ENCODE data around the gene TBPL1. TPM values are rescaled to one million over a fixed set of nuclear protein-coding genes. Genes with fewer than 3 reads are reported as not detected.
A peak's percentile ranks its signal among the peaks of the same experiment; 100 is the strongest.

Gene TBPL1
- total RNA-seq = 10 to 100 TPM; 40.4 to 45.4 TPM
- 75.5 TPM for polyA plus RNA-seq (2013, experiment 1 of 2)
- polyA plus RNA-seq (2013, experiment 2 of 2) = 60.3 TPM
- long read RNA-seq, experiment 1, full-length matches to known transcripts = 17 of 24 reads
- long read RNA-seq, experiment 1, partial matches to known transcripts = 3 of 24 reads
- long read RNA-seq, experiment 1, other reads (novel, unspliced or antisense) = 4 of 24 reads
- long read RNA-seq, experiment 2, full-length matches to known transcripts = 52 of 56 reads
- long read RNA-seq, experiment 2, partial matches to known transcripts = 1 of 56 reads
- long read RNA-seq, experiment 2, other reads (novel, unspliced or antisense) = 3 of 56 reads
- long read RNA-seq, experiment 3, full-length matches to known transcripts = 113 of 116 reads
- long read RNA-seq, experiment 3, partial matches to known transcripts = 0 of 116 reads
- long read RNA-seq, experiment 3, other reads (novel, unspliced or antisense) = 3 of 116 reads
- long read RNA-seq, experiment 4, full-length matches to known transcripts = 100 of 110 reads
- long read RNA-seq, experiment 4, partial matches to known transcripts = 0 of 110 reads
- long read RNA-seq, experiment 4, other reads (novel, unspliced or antisense) = 10 of 110 reads

DNA sequence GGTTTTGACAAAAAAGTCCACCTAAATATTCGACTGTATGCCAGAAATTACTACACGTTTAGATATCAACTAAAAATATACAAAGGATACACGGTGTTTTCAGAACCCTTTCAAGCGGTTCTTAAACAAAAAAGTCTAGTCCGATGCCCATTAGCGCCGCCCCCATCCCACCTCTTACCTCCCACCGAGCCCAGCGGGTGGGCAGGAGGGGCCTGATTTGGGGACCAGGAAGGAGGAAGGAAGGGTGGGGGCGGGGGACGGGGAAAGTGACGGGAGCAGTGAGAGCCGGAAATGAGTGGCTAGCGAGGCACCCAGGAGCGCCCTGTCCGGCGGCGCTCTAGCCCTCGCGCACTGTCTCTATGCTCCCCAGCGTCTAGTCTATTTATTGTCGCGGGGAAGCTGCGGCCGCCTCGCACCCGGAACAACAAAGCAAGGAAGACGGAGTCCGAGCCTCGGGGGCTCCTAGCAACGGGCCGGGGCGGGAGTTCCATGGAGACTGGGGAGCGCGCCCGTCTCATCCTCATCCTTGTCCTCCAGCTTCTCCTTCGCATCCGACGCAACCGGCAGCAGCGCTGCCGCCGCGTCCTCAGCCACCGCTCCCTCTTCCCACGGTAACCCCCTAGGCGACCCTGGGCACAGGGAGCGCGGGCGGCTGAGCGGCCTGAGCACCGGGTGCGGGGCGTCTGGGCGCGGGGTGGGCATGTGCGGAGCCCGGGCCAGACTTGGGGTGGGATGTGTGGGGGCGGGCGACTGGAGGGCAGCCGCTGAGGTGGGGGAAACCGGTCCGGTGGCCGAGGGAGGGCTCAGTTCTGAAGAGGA, at the start of gene TBPL1:
TBPL1 (plus strand) TSS at position 410 of the 819 bp plus-strand sequence. CDS start 26,902 bp downstream, outside the sequence.
- H3K4me3 ChIP-seq (ENCODE audit: low read length) = peak within 1 kb of the TSS; percentile 85
- peaks cover 17% of the 10 kb centered on the region for H3K4me1 Mint-ChIP-seq
- H3K27me3 ChIP-seq (ENCODE audit: control insufficient read depth, insufficient read depth, low read length, poor library complexity, severe bottlenecking) = peaks cover 12% of the 10 kb centered on the region
- DNase-seq = peak; percentile 99
- H3K9me3 ChIP-seq (ENCODE audit: control insufficient read depth, low read length) = no peaks in the 10 kb centered on the region
- H3K4me3 Mint-ChIP-seq = peak within 1 kb of the TSS; percentile 84
- WGBS, 2 experiments (ENCODE audit: insufficient coverage in 1 of 2, insufficient read length in 1 of 2) = 0% methylated on average over 19 to 64 of the region's 64 CpGs
- H3K9ac ChIP-seq (ENCODE audit: extremely low read depth, low read length, poor library complexity, severe bottlenecking) = peak within 1 kb of the TSS; percentile 59
- TF ChIP-seq, protein P1, sequence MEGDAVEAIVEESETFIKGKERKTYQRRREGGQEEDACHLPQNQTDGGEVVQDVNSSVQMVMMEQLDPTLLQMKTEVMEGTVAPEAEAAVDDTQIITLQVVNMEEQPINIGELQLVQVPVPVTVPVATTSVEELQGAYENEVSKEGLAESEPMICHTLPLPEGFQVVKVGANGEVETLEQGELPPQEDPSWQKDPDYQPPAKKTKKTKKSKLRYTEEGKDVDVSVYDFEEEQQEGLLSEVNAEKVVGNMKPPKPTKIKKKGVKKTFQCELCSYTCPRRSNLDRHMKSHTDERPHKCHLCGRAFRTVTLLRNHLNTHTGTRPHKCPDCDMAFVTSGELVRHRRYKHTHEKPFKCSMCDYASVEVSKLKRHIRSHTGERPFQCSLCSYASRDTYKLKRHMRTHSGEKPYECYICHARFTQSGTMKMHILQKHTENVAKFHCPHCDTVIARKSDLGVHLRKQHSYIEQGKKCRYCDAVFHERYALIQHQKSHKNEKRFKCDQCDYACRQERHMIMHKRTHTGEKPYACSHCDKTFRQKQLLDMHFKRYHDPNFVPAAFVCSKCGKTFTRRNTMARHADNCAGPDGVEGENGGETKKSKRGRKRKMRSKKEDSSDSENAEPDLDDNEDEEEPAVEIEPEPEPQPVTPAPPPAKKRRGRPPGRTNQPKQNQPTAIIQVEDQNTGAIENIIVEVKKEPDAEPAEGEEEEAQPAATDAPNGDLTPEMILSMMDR (conservative IDR thresholded peaks at IDR 0.05) = no peak
- H3K27ac Mint-ChIP-seq = peak within 1 kb of the TSS; percentile 92
- H3K27me3 Mint-ChIP-seq (ENCODE audit: insufficient read depth) = peaks cover 20% of the 10 kb centered on the region
- no peaks in the 10 kb centered on the region for H3K36me3 Mint-ChIP-seq (ENCODE audit: low read depth)
- no peaks in the 10 kb centered on the region for H3K9me3 Mint-ChIP-seq
- H3K4me1 ChIP-seq (ENCODE audit: control insufficient read depth, insufficient read depth, low read length) = peaks cover 15% of the 10 kb centered on the region
- H3K36me3 ChIP-seq (ENCODE audit: control insufficient read depth, insufficient read depth, low read length) = no peaks in the 10 kb centered on the region
- peak within 1 kb of the TSS; percentile 93 for H3K27ac ChIP-seq (ENCODE audit: low read depth, low read length)

- Histone ChIP-seq H3K4me1 (ENCODE audit: control insufficient read depth, insufficient read depth, low read length) (no peaks in the 10 kb centered on the region), H3K27ac (ENCODE audit: low read depth, low read length) (no peak overlapping the region), H3K9ac (ENCODE audit: extremely low read depth, low read length, poor library complexity, severe bottlenecking) (no peak overlapping the region), H3K27me3 (ENCODE audit: control insufficient read depth, insufficient read depth, low read length, poor library complexity, severe bottlenecking) (peaks cover 37% of the 10 kb centered on the region), H3K4me3 (ENCODE audit: low read length) (no peak overlapping the region), H3K9me3 (ENCODE audit: control insufficient read depth, low read length) (no peaks in the 10 kb centered on the region), H3K36me3 (ENCODE audit: control insufficient read depth, insufficient read depth, low read length) (no peaks in the 10 kb centered on the region)
- Mint-ChIP-seq H3K4me1 (peaks cover 4% of the 10 kb centered on the region), H3K9me3 (no peaks in the 10 kb centered on the region), H3K27ac (no peak overlapping the region), H3K27me3 (ENCODE audit: insufficient read depth) (peaks cover 29% of the 10 kb centered on the region), H3K36me3 (ENCODE audit: low read depth) (no peaks in the 10 kb centered on the region), H3K4me3 (no peak overlapping the region)
- WGBS, 2 experiments (ENCODE audit: insufficient coverage in 1 of 2, insufficient read length in 1 of 2) = 100% methylated on average over 2 of the region's 2 CpGs; no CpG with 5 or more reads in 1 of the 2 experiments
- no peak for DNase-seq
- TF ChIP-seq, protein P1 (conservative IDR thresholded peaks at IDR 0.05) = no peak
Measured at GRCh38 chr6:133903855-133904254, 49.2 kb upstream of the TBPL1 start.

DNA sequence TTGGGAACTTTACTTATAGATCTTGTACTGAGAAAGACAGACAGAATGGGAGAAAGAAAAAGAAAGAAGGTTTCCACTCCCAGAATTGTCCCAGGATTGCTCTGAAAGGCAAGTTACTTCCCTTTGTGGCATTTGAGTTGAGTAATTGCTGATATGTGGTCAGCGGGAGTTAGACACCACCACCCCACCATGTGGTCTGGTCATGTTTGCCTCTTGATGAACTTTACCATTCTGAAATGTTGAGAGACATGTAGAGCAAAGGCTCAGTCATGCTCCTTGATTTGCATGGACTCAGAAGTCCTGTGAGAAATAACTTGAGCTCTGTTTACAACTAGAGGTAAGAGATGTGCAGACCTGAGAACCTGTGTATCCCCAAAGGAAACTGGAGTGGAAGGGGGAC, 47.0 kb upstream of the TBPL1 start:
- H3K4me1 Mint-ChIP-seq = peaks cover 4% of the 10 kb centered on the region
- DNase-seq = no peak
- H3K4me3 Mint-ChIP-seq = no peak overlapping the region
- Histone ChIP-seq H3K36me3 (ENCODE audit: control insufficient read depth, insufficient read depth, low read length) (no peaks in the 10 kb centered on the region), H3K4me3 (ENCODE audit: low read length) (no peak overlapping the region), H3K4me1 (ENCODE audit: control insufficient read depth, insufficient read depth, low read length) (no peaks in the 10 kb centered on the region), H3K27ac (ENCODE audit: low read depth, low read length) (no peak overlapping the region), H3K9me3 (ENCODE audit: control insufficient read depth, low read length) (no peaks in the 10 kb centered on the region), H3K27me3 (ENCODE audit: control insufficient read depth, insufficient read depth, low read length, poor library complexity, severe bottlenecking) (peaks cover 23% of the 10 kb centered on the region), H3K9ac (ENCODE audit: extremely low read depth, low read length, poor library complexity, severe bottlenecking) (no peak overlapping the region)
- H3K27me3 Mint-ChIP-seq (ENCODE audit: insufficient read depth) = peaks cover 21% of the 10 kb centered on the region
- TF ChIP-seq, protein P1 (conservative IDR thresholded peaks at IDR 0.05) = no peak
- H3K36me3 Mint-ChIP-seq (ENCODE audit: low read depth) = no peaks in the 10 kb centered on the region
- H3K9me3 Mint-ChIP-seq = no peaks in the 10 kb centered on the region
- WGBS, 2 experiments (ENCODE audit: insufficient coverage in 1 of 2, insufficient read length in 1 of 2) = 100% methylated on average over 1 of the region's 1 CpG; no CpG with 5 or more reads in 1 of the 2 experiments
- H3K27ac Mint-ChIP-seq = no peak overlapping the region

All from endodermal cell (in vitro differentiated cells).